ENCODE results near the gene ASCC2.
"Not testable (repeated sequence)": the region's sequence is repeated elsewhere in the genome, so short reads cannot be mapped to it uniquely, and the experiment has no call there.

ASCC2 gene, protein sequence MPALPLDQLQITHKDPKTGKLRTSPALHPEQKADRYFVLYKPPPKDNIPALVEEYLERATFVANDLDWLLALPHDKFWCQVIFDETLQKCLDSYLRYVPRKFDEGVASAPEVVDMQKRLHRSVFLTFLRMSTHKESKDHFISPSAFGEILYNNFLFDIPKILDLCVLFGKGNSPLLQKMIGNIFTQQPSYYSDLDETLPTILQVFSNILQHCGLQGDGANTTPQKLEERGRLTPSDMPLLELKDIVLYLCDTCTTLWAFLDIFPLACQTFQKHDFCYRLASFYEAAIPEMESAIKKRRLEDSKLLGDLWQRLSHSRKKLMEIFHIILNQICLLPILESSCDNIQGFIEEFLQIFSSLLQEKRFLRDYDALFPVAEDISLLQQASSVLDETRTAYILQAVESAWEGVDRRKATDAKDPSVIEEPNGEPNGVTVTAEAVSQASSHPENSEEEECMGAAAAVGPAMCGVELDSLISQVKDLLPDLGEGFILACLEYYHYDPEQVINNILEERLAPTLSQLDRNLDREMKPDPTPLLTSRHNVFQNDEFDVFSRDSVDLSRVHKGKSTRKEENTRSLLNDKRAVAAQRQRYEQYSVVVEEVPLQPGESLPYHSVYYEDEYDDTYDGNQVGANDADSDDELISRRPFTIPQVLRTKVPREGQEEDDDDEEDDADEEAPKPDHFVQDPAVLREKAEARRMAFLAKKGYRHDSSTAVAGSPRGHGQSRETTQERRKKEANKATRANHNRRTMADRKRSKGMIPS

DNA sequence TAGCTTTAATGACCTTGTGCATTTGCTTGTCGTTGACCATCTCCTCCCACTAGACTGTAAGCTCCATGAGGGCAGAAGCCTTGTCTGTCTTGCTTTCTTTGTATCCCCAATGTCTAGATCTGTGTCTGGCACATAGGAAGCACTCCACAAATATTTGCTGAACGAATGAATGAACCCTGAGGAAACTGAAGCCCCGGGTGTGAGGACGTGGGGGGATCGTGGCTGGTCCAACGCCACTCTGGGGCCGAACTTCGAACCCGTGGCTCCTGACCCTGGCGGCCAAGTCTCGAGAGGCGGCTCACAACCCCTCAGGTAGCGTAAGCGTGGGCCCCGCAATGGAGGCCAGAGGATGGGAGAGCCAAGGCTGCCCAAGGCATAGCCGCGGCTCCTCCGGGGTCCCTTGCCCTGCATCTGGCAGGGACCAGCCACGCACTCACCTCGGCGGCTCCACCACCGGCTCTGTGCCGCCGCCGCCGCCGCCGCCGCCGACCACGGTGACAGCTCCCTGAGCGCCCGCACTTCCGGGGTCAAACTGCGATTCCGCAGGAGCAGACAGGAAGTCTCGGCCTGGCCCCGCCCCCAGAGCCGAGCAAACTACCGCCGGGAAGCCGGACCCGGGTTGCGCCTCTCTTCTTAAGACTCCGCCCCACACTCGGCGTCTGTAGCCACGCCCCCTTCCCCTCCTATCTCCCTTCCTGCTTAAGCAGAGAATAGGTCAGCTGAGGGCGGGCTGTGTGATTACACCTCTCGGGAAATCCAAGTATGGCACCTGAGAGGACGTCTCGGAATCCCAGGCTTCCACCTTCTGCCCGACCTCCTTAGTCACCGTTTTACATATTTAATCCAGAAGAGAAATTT, at the start of gene ASCC2:
Gene ASCC2 (minus strand): TSS at position 534 of the 858 bp plus-strand sequence. CDS start 5,949 bp downstream, outside the sequence.
- DNase-seq (ENCODE audit: low spot score), result peak; percentile 99

DNA sequence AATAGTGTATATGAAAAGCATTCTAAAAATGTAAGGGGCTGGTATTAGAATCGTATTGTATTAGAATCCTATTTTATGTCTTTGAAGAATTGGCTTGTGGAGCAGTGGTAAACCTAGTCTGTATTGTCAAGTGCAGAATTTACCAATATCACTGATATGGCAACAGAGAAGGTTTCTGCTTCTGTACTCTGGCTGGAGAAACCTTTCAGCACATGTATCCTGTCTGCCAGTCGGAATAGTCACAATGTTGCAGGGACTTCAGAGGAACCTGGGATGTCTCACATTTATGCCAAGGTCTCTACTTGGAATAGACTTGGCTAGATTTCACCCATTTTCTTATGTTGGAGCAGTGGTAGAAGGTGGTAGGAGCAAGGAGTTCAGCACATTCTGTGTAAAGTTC, 49.3 kb upstream of the ASCC2 start:
- no peak for DNase-seq (ENCODE audit: low spot score)

DNA sequence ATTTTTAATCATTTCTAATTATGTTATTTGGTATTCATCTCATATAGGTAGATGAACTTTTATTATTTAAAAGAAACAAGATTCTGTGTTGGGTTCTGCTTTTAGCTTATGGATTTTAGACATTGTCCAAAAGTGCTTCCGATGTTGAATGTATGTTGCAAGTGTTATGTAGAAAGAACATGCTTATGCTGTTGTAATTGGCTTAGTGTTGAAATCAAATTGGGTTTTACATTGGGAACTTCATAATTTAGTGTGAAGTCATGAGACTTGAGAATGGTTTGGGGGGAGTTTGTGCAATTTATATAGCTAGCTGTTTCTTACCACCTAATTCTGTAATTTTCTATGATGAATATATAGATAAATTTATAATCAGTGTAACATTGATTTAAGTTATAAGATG, 48.5 kb upstream of the ASCC2 start:
- DNase-seq (ENCODE audit: low spot score), result no peak

DNA sequence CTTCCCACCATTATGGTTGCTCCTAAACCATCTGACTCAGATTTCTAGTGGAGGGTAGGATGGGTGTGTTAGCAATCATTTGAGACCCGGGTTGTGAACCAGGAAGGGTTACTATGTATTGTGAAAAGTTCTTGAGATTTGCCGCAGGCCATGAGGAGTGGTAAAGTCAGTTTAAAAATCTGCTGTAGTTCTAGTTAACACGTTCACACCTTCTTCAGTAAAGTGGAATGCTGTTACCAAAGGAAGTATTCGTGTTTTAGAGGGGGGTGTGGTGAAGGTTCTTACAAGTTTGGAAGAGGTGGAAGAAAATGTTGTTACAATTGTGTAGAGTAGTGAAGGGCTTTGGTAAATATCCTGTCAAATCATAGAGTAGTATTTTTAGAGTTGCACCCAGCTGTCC, 47.5 kb upstream of the ASCC2 start:
- DNase-seq (ENCODE audit: low spot score), result no peak

DNA sequence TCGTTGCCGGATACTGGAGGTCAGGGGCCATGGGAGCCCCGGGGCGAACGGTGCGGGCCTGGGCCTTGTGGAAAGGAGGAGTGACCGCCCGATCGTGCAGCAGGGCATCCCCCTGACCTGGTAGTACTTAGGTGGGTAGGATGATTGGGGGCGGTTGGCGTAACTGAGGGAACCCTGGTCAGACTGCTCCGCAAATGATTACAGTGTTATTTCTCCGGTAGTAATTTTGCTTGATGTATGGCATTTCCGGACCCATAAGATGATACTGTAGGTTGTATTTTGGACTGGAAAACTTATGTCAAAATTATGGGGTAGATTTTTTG, 45.7 kb upstream of the ASCC2 start:
- no peak for DNase-seq (ENCODE audit: low spot score)

DNA sequence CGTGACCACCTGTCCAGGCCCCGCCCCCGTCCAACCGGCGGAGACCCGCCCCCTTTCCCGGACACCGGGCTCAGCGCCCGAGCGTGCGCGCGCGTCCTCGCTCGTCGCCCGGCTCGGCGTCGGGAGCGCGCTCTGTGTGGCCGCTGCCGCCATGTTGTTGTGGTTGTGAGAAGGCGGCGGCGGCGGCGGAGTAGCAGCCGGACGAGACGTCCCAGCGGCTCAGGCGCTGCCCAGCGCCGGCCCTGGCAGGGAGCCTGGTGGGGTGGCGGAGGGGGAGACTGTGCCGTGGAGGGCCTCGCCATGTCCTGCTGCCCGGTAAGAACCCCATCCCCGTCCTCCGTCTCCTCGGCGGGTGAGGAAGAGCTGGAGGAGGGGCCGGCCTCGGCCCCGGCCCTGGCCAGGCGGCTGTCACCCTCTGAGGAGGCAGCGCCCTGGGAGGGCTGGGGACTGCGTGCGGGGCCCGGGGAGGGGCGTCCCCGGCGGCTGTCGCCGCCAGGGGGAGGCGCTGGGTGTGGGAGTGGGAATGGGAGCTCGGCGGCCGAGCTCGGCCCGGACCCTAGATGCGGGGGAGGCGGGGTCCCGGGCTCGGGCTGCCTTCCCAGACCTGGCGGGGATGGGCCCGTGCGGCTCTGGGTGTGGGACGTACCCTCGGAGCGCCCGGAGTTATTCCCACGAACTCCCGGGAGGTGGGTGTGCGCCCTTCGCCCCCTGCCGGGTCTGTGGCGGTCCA, 45.1 kb upstream of the ASCC2 start, which contains the start of gene MTMR3:
Gene MTMR3 (plus strand): TSS at position 130 of the 730 bp plus-strand sequence. CDS start 87,886 bp downstream, outside the sequence.
- peak; percentile 92 for DNase-seq (ENCODE audit: low spot score)

DNA sequence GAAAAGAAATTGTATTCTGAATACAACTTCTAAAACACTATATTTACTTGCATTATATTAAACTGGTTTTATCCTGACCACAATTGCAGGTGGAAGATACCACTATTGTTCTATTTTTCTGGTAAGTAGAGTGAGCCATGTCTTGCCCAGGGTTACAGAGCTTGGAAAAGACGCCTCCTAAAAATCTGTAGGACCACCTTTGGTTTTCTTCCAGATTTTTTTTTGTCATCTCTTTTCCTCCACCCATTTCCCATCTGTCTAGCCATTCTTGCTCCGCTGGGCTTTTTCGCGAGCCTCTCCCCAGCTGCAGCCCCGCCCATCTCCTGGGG, 44.6 kb upstream of the ASCC2 start:
- DNase-seq (ENCODE audit: low spot score), result no peak

DNA sequence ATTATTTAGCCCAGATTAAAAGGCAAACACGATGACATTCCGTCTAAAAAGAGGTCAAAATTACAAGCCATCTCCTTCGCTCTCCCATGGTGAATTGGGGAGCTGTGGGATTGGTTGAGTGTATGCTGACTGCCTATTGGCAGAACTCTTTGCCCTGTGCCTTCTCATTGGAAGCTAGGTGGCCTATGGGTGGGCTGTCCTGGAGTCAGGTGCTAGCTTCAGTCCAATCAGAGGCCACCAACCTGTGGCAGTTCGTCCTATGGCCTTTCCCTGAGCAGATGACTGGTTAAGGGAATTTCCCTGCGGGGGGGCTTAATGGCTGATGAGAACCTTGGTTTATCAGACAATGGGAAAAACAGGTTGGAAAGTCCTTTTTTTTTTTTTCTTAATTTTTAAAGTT, 41.7 kb upstream of the ASCC2 start:
- no peak for DNase-seq (ENCODE audit: low spot score)

DNA sequence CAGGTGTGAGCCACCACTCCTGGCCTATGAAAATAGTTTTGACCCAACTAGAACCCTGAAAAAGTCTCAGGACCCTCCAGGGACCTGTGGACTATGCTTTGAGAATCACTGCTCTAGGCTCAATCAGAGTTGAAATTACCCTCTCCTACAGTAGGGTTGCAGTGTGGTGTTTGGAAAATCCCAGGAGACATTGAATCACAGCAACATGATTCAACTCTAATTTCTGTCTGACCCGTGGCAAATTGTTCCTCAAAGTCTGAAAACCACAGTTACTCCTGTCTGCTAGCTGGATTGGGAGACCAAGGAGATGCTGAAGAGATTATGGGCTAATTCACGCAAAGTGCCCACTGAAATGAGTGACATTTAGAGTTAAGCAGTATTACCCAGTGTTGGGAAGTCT, 39.5 kb upstream of the ASCC2 start:
- DNase-seq (ENCODE audit: low spot score), result no peak

DNA sequence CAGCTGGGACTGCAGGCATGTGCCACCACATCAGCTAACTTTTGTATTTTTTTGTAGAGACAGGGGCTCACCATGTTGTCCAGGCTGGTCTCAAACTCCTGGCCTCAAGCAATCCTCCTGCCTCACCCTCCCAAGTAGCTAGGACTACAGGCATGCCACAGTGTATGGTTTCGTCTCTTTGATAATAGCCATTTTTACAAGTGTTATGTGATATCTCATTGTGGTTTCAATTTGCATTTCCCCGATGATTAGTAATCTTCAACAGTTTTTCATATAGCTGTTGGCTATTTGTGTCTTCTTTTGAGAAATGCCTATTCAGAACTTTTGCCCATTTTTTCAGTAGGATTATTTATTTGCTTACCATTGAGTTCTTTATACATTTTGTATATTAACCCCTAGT, 35.9 kb upstream of the ASCC2 start:
- no peak for DNase-seq (ENCODE audit: low spot score)

DNA sequence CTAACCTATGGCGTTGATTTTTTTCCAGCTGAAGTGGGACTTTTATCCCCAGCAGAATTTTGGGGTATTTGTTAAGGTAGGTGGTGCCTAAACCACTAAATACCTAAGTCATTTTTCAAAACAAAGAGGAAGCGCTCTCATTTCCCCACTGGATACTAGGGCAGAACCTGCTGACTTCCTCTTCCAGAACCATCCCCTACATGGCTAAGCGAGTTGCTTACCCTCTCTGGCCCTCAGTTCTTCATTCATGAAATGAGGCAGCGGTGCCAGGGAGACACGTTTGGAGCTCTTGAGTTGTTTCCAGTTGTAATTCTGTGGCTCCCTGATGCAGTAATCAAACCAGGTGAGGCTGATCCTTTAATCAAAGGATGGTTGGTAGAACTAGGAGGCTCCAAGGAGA, 34.9 kb upstream of the ASCC2 start:
- no peak for DNase-seq (ENCODE audit: low spot score)

DNA sequence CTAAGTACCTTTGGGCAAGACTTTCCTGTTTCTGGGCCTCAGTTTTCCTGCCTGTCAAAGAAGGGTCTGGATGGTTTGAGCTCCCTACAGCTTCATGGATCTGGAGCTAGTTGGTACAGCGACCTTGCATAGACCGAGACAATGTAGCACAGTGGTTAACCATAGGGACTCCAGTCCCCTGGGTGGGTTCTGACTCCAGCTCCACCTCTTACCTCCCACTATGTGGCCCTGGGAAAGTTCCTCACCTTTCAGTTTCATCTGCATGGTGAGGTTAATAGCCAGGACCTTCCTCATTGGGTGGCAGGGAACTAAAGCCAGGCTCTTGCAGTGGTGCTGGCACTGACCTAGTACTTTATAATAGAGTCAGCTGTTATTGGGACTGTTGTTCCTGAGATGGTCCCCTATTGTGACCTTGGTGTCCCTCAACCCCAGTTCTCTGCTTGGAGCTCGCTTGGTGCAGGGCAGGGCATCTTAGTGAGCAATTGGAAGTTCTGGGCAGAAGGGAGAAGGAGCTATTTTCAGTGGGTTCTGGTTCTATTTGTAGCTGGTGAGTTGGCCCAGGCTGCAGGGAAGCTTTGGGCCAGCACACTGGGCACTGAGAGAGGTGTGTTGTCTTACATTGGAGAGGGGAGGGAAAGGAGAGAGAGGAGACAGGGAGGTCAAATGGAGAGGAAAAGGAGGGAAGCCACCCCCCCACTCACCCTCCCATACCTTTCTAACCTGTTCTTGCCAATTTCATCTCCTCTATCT, 34.2 kb upstream of the ASCC2 start:
- DNase-seq (ENCODE audit: low spot score), result no peak

DNA sequence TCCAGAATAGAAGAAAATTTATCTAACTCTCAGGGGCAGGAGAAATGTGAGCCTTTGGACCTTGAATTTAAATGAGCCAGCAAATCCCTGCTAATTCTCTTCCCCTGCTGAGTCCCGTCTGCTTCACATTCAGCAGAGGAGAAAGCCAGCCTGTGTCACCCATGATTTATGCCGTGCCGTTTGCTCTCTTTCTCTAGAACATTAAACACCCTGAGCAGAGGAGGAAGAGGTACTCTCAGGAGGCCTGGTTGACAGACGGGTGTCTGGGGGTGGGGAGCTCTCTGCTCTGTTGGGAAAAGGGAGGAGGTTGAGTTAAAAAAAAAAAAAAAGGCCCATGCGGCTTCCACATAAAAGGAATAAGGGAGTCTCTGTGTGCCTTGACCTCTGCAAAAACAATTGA, 33.6 kb upstream of the ASCC2 start:
- DNase-seq (ENCODE audit: low spot score), result peak; percentile 57

DNA sequence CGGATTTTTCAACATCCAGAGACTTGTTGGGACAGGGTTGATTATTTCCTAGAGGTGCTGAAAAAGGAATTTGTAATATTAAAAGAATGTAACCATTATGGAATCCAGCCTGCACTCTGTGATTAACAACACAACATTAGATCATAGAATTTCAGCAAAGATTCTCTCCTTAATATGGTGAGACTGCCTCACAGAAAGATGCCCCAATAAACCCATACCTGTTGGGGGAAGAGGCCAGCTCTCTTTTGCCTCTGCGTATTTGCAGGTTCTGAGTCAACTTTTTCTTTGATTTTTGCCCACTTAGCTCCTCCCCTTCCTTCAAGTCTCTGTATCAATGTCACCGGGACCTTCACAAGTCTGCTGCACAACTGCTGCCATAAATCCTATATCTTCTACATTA, 32.5 kb upstream of the ASCC2 start:
- no peak for DNase-seq (ENCODE audit: low spot score)

DNA sequence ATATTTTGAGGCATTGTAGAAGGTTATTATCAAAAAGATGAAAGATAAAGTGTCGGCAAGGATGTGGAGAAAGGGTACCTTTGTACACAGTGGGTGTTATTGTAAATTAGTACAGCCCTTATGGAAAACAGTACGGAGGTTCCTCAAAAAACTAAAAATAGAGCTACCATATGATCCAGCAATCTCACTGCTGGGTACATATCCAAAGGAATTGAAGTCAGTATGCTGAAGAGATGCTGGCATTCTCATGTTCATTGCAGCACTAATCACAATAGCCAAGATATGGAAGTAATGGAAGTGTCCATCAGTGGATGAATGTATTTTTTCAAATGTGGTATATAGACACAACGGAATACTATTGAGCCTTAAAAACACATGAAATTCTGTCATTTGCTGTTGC, 29.8 kb upstream of the ASCC2 start:
- DNase-seq (ENCODE audit: low spot score), result no peak

DNA sequence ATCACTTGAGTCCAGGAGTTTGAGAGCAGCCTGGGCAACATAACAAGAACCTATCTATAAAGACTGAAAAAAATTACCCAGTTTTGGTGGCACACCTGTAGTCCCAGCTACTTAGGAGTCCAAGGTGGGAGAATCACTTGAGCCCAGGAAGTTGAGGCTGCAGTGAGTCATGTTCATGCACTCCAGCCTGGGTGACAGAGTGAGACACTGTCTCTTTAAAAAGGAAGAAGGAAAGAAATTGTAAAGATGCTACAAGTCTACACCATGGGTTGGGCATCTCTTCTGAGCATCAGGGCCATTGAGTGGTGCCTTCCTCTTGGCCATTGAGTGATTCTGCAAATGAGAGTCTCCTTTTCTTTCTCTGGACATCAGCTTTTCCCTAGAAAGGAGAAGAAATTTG, 29.2 kb upstream of the ASCC2 start:
- no peak for DNase-seq (ENCODE audit: low spot score)

DNA sequence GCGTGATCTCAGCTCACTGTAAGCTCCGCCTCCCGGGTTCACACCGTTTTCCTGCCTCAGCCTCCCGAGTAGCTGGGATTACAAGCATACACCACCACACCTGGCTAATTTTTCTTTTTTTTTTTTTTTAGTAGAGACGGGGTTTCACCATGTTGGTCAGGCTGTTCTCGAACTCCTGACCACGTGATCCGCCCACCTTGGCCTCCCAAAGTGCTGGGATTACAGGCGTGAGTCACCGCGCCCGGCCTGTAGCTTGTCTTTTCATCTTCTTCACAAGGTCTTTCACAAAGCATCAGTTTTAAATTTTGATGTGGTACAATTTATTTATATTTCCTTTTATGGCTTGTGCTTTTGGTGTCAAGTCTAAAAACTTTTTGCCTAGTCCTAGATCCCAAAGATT, 27.5 kb upstream of the ASCC2 start:
- not testable (repeated sequence) for DNase-seq (ENCODE audit: low spot score)

DNA sequence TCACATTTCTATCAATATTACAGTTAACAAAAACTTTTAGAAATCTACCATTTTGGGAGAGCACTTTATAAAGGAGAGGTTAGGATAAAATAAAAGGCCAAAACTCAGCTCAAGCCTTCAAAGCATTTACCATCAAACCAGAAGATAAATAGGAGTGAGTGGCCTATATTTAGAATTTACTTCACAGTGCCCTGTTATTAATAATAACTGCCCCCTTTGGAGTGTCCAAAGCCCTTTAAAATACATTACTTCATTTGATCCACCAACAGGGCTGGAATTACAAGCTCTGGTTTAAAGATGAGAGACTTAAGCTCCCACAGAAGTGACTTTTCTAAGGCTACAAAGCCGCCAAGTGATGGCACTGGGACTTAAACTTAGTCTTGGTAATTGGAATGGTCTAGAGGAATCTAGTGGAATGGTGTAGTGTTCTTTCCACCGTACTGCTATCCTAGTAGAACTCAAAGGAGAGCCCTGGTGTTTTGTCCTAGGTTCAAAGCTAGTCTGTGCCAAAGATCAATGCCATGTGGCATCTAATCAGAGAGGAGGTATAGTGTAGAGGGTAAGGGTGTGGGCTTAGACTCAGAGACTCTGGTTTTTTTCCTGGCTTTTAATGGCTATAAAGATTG, 23.7 kb upstream of the ASCC2 start:
- DNase-seq (ENCODE audit: low spot score), result no peak

DNA sequence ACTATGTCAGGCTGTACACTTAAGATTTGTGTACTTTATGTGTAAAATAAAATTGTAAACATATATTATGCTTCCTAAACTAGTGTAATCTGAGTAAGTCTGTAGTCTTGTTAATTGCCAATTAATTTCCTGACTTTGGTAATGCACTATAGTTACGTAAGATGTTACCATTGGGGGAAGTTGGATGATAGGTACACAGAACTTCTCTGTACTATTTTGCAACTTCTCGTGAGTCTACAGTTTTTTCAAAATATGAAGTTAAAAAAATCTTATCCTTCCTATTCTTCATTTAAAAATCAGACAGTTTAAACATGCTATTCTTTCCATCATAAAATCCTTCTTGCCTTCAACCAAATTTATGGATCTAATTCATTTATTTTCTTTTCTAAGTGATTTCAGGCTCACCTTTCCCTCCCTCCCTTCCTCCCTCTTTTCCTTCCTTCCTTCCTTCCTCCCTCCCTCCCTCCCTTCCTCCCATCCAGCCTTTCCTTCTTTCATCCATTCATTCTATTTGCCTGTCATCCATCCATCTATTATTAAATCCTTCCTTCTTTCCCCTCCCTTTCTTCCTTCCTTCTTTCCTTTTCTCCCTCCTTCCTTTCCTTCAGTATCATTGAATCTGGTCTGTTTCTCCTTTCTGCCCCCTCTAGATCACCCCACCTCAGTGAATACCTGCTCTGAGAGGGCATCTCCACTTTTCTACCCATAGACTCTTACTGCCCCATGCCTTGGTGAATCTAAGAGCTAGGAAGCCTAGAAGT, 22.1 kb upstream of the ASCC2 start:
- no peak for DNase-seq (ENCODE audit: low spot score)

DNA sequence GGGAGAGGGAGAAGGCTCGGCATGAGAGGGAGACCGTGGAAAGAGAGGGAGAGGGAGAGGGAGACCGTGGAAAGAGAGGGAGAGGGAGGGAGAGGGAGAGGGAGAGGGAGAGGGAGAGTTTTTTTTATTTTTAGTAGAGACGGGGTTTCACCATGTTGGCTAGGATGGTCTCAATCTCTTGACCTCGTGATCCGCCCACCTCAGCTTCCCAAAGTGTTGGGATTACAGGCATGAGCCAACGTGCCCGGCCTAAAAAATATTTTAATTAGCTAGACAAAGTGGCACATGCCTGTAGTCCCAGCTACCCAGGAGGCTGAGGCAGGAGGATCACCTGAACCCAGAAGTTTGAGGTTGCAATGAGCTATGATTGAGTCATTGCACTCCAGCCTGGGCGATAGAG, 21.0 kb upstream of the ASCC2 start:
- DNase-seq (ENCODE audit: low spot score), result not testable (repeated sequence)
